Endometrial microvascular endothelial cells (primary cell): ENCODE measurements around the gene TRAPPC2L. TPM values are rescaled to one million over a fixed set of nuclear protein-coding genes. Genes with fewer than 3 reads are reported as not detected.

ENCODE experiments used
- in situ Hi-C: cut with HindIII; loops from 2 replicates; pipeline ENCODE4 v1.10.0; 2017; ENCODE audit warnings: low sequenced_read_pairs, low pct_unique_long_range_greater_than_20kb; ENCODE audit errors: inconsistent ontology term
- total RNA-seq: library from RNA; depleted of rRNA; stranded (reverse); fragments of >200 nt; gene quantifications from one replicate; pipeline ENCODE4 v1.2.3, GENCODE V29; 2015; ENCODE audit errors: inconsistent ontology term

TRAPPC2L gene
- total RNA-seq, result 54.1 TPM

- in situ Hi-C loops, result no loop called here
These were observed at the start of gene TRAPPC2L, which contains the start of gene GALNS for GRCh38 chr16:88856828-88857727. Gene TRAPPC2L, plus strand, starts transcription at chr16:88857127. Its CDS starts 24 bp downstream, at chr16:88857151. Gene GALNS, minus strand, starts transcription at chr16:88856947. Its CDS starts 70 bp downstream, at chr16:88856877.

GRCh38 chr16:88807142-88807625 lies 49.7 kb upstream of the TRAPPC2L start:
- in situ Hi-C loops, result no loop called here

GRCh38 chr16:88807626-88808453 lies 49.1 kb upstream of the TRAPPC2L start:
- in situ Hi-C loops, result no loop called here

GRCh38 chr16:88809068-88809675 lies 47.8 kb upstream of the TRAPPC2L start:
- in situ Hi-C loops, result no loop called here

- in situ Hi-C loops, result no loop called here
These were observed 47.2 kb upstream of the TRAPPC2L start for GRCh38 chr16:88809676-88810165.

- in situ Hi-C loops, result no loop called here
These were observed 46.6 kb upstream of the TRAPPC2L start for GRCh38 chr16:88810166-88810911.

- in situ Hi-C loops, result no loop called here
These were observed 45.8 kb upstream of the TRAPPC2L start for GRCh38 chr16:88810912-88811768.

- in situ Hi-C loops, result no loop called here
These were observed 45.0 kb upstream of the TRAPPC2L start, which contains the start of gene APRT for GRCh38 chr16:88811769-88812512. Gene APRT, minus strand, starts transcription at chr16:88811928. Its CDS starts 29 bp downstream, at chr16:88811899.

GRCh38 chr16:88812513-88813268 lies 44.2 kb upstream of the TRAPPC2L start:
- in situ Hi-C loops, result no loop called here

GRCh38 chr16:88813269-88814143 lies 43.4 kb upstream of the TRAPPC2L start:
- in situ Hi-C loops, result no loop called here

GRCh38 chr16:88814144-88814502 lies 42.8 kb upstream of the TRAPPC2L start:
- in situ Hi-C loops, result no loop called here

GRCh38 chr16:88815227-88815626 lies 41.7 kb upstream of the TRAPPC2L start:
- in situ Hi-C loops, result no loop called here

GRCh38 chr16:88815901-88816589 lies 40.9 kb upstream of the TRAPPC2L start:
- in situ Hi-C loops, result no loop called here

- in situ Hi-C loops, result no loop called here
These were observed 40.0 kb upstream of the TRAPPC2L start for GRCh38 chr16:88816736-88817535.
